Caki2 (cell line): Measurements from ENCODE around the gene C6orf163. TPM values are rescaled to one million over a fixed set of nuclear protein-coding genes. Genes with fewer than 3 reads are reported as not detected.
"Not testable (repeated sequence)": the region's sequence is repeated elsewhere in the genome, so short reads cannot be mapped to it uniquely, and the experiment has no call there.

Experiments used
- DNase-seq: peaks from one replicate; pipeline ENCODE4 v3.0.0-alpha.2; 2015; ENCODE audit warnings: low read depth
- in situ Hi-C: cut with HindIII; loops from 2 replicates; pipeline ENCODE4 v1.10.0; 2016; ENCODE audit warnings: low sequenced_read_pairs, low pct_unique_long_range_greater_than_20kb, mixed read lengths
- total RNA-seq: library from RNA; depleted of rRNA; stranded (reverse); fragments of >200 nt; shearing (Covaris generic); gene quantifications from 2 replicates; pipeline ENCODE4 v1.2.3, GENCODE V29; 2014; ENCODE audit warnings: low replicate concordance; rRNA removed

The C6orf163 gene
- total RNA-seq = not detected in 2 replicates

DNA sequence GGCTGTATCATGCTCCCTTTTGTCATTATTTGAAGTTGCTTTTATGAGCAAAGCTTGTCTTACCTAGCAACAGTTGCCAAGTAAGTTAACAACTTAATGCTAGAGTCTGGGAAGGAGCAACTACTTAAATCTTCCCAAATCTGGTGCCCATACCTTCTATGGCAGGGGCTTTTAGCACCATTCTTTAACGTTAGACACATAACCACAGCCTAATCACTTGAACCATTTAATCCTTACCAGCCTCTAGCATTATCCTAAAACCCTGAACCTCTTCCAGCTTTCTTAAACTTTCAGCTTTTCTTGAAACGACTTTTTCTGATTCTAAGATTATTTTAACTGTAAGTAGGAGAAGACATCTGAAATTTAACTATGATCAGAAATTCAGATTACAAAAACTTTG is at the start of gene C6orf163:
TSS of gene C6orf163 (plus strand) at position 83 of the 400 bp plus-strand sequence. CDS start at position 370, 287 bp downstream.
- in situ Hi-C loops = no loop called here
- no peak for DNase-seq

DNA sequence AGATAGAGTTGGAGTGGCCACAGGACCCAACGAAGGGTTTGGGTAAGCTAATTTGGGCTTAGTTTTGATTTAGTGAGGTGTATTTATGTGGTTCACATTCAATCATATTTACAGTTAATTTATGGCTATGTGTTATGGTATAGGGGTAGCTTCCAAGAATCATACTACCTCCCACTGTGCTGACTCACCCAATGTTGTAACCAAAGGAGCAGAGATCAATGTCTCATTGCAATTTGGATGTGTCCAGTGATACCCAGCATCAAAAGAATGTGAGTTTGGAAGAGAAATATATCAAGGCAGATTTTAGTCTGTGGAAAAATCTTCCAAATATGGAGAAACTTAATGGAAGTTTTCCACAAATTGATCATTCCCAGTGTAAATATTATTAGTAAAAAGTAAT is 47.5 kb upstream of the C6orf163 start:
- DNase-seq = no peak
- in situ Hi-C loops = no loop called here

DNA sequence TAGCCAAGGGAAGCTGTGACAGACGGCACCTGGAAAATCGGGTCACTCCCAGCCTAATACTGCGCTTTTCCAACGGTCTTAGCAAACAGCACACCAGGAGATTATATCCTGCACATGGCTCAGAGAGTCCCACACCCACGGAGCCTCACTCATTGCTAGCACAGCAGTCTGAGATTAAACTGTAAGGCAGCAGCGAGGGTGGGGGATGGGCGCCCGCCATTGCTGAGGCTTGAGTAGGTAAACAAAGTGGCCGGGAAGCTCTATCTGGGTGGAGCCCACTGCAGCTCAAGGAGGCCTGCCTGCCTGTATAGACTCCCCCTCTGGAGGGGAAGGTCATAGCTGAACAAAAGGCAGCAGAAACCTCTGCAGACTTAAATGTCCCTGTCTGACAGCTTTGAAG is 43.3 kb upstream of the C6orf163 start:
- DNase-seq, in situ Hi-C loops: not testable (repeated sequence)

- in situ Hi-C loops = no loop called here
- no peak for DNase-seq
Measured at GRCh38 chr6:87308970-87309369, 35.6 kb upstream of the C6orf163 start.

DNA sequence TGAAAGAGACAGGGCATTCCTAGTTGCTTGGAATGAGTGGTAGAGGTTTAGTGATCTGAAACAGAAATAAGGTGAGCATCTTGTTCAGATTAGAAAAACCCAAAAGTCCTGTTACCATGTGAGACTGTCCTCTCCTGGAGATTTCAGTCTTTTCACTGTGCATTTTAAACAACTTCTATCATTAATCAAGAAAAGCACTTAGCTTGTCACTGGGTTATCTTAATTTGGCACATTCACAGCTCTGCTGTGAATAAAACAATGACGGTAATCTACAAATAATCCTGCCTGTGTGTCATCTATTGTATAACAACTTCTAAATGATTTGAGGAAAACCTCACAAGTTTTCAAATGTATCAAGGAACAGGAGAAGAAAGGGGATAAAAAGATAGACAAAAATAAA is 31.8 kb upstream of the C6orf163 start:
- in situ Hi-C loops = no loop called here
- DNase-seq = no peak

- DNase-seq = no peak
- in situ Hi-C loops = no loop called here
Measured at GRCh38 chr6:87315071-87315470, 29.5 kb upstream of the C6orf163 start.

DNA sequence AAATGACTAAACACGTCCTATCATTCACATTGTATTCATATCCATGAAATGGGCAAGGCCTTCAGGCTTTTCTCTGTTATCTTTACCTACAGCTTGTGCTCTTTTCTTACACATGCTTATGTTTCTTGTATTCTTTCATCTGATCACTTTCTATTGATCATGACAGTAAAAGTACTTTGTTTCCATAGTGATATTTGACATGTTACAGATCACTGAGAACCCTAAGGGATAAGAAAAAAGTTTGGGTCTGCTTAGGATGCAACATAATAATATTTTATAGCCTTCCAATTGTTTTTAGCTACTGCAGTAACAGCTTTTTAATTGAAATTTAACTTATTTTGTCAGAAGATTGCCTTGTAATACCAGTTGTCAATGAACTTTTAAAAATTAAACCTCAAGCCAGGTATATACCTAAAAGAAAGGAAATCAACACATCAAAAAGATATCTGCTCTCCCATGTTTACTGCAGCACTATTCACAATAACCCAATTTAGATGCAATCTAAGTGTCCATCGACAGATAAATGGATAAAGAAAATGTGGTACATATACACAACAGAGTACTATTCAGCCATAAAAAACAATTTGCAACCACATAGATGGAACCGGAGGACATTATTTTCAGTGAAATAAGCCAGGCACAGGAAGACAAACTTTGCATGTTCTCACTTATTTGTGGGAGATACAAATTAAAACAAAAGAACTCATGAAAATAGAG is 25.2 kb upstream of the C6orf163 start:
- no peak for DNase-seq
- in situ Hi-C loops = no loop called here

- DNase-seq = peak; percentile 74
- in situ Hi-C loops = no loop called here
Measured at GRCh38 chr6:87322304-87323212, 22.1 kb upstream of the C6orf163 start, which contains the start of gene SMIM8. TSS of gene SMIM8 (plus strand) at chr6:87322588. CDS start at chr6:87337032, 14,444 bp downstream.

GRCh38 chr6:87323880-87324279 is 20.7 kb upstream of the C6orf163 start:
- DNase-seq, in situ Hi-C loops: not testable (repeated sequence)

GRCh38 chr6:87330961-87331360 is 13.7 kb upstream of the C6orf163 start:
- DNase-seq = no peak
- in situ Hi-C loops = no loop called here

DNA sequence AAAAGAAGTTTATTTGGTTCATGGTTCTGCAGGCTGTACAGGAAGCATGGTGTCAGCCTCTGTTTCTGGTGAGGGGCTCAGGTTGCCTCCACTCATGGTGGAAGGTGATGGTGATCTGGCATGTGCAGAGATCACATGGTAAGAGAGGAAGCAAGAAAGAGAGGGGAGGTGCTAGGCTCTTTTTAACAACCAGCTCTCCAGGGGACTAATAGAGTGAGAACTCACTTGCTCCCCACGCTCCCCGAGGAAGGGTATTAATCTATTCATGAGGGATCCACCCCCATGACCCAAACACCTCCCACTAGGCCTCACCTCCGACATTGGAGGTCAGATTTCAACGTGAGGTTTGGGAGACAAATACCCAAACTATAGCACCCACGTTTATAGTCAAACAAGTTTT is 11.6 kb upstream of the C6orf163 start:
- DNase-seq = no peak
- in situ Hi-C loops = no loop called here

DNA sequence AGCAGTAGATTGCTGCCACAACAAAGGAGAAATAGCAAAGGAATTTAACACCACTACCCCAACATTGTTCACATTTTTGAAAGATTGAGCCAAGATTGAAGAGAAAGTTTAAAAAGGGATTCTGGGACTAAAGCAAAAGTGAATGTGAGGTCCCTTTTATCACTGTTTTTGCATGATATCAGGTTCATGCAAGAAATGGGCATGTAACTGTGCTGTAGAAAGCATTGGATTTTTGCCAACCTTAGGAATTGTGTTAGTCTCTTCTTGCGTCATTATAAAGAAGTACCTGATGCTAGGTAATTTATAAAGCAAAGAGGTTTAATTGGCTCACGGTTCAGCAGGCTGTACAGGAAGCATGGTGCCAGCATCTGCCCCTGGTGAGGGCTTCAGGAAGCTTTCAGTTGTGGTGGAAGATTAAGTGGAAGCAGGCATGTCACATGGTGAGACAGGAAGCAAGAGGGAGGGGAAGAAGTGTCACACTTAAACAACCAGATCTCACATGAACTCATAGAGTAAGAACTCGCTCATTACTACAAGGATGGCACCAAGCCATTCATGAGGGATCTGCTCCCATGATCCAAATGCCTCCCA is 10.9 kb upstream of the C6orf163 start:
- in situ Hi-C loops = no loop called here

GRCh38 chr6:87334683-87335082 is 9.9 kb upstream of the C6orf163 start:
- in situ Hi-C loops = no loop called here
- DNase-seq = no peak

More for the DNA sequence above, 10.9 kb upstream of the C6orf163 start:
- no peak for DNase-seq

DNA sequence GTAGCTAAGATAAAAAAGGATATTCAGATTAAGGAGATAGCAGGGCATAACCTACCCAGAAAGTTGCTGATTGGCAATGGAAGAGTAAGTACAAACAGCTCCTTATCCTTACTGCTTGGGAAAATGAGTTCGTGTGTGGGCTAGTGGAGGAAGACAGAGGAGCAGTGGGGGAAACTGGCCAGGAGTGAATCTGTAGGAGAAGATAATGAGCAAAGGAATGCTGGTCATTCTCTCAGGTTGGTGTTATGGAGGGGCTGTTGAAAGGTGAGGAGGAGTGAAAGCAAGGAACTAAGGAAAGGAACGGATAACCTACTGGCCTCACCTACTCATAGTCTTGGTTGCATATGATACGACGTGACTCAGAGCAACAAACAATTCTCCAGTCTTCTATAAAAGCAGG is 8.2 kb upstream of the C6orf163 start:
- no peak for DNase-seq
- in situ Hi-C loops = no loop called here

DNA sequence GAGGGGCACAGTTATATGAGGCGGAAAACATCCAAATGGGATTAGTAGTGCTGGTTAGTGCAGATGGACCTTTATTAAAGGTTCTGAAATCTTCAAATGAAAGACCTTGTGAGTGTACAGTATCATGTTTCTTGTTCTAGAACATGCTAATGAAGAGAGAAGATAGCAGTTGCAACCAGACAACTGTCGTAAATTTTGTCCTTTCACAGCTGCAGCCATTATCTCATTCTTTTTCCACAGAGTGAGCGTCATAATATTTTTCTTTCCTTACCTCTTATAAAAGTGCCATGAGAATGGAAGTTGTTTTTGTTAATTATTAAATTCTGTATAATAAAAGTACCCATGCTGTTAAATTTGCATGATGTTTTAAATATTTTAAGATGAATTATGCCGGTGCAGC is 4.4 kb upstream of the C6orf163 start:
- in situ Hi-C loops = no loop called here
- no peak for DNase-seq

- in situ Hi-C loops = no loop called here
- no peak for DNase-seq
Measured at GRCh38 chr6:87341158-87341557, 3.5 kb upstream of the C6orf163 start.

- no peak for DNase-seq
- in situ Hi-C loops = no loop called here
Measured at GRCh38 chr6:87341899-87342298, 2.7 kb upstream of the C6orf163 start.

GRCh38 chr6:87342829-87343228 is 1.8 kb upstream of the C6orf163 start:
- DNase-seq = no peak
- in situ Hi-C loops = no loop called here

DNA sequence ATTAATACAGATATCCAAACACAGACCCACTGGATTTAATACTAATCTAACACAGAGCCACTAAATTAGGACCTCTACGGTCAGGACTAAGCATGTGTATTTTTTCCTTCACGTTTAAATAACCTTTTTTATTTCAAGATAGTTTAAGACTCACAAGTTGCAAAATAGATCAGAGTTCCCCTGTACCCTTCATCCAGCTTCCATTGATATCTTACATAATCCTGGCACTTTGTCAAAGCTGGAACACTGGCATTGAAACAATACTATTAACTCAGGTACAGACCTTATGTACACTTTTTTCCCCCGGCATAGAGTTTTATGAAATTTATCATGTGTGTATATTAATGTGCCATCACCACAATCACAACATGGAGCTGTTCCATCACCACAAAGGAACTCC is 2.1 kb downstream of the C6orf163 start:
- no peak for DNase-seq
- in situ Hi-C loops = no loop called here
